SU-DHL-6 (cell line): ENCODE measurements around the gene TSHZ3.

Experiments used
- EZH2phosphoT487 ChIP-seq: fragments of 200-600 bp; sonication (generic), shearing (Covaris generic); conservative IDR thresholded peaks from 2 replicates; pipeline ENCODE4 v1.6.1; 2018; ENCODE audit warnings: mild to moderate bottlenecking, antibody characterized with exemption, low read length, moderate library complexity, mixed read lengths
- TF ChIP-seq, protein P1 (sequence below): fragments of 200-600 bp; sonication (generic); IDR thresholded peaks from one replicate; pipeline ENCODE4 v1.5.1; 2017; ENCODE audit warnings: antibody characterized with exemption, mild to moderate bottlenecking, low read length, moderate library complexity; ENCODE audit not compliant: insufficient read depth, poor library complexity, severe bottlenecking

GRCh38 chr19:31348481-31349159 is 616 bp downstream of the TSHZ3 start:
- TF ChIP-seq, protein P1, sequence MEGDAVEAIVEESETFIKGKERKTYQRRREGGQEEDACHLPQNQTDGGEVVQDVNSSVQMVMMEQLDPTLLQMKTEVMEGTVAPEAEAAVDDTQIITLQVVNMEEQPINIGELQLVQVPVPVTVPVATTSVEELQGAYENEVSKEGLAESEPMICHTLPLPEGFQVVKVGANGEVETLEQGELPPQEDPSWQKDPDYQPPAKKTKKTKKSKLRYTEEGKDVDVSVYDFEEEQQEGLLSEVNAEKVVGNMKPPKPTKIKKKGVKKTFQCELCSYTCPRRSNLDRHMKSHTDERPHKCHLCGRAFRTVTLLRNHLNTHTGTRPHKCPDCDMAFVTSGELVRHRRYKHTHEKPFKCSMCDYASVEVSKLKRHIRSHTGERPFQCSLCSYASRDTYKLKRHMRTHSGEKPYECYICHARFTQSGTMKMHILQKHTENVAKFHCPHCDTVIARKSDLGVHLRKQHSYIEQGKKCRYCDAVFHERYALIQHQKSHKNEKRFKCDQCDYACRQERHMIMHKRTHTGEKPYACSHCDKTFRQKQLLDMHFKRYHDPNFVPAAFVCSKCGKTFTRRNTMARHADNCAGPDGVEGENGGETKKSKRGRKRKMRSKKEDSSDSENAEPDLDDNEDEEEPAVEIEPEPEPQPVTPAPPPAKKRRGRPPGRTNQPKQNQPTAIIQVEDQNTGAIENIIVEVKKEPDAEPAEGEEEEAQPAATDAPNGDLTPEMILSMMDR = no peak
- no peak for TF ChIP-seq EZH2phosphoT487
